HL-60 (cell line): ENCODE results near the gene P2RY4.

Experiments
- DNase-seq, 2 experiments: peaks; one replicate each; pipeline ENCODE4 v3.0.0-alpha.2; 2010 to 2020; ENCODE audit warnings: low read depth in 1 of 2, low spot score in 1 of 2
- H3K27ac ChIP-seq: fragments of 250-450 bp; sonication (Bioruptor Pico); replicated peaks from 2 replicates; pipeline ENCODE4 v1.5.1; 2020; ENCODE audit warnings: mild to moderate bottlenecking, moderate library complexity
- H3K27me3 ChIP-seq: fragments of 250-450 bp; sonication (Bioruptor Pico); 2 replicates; pipeline ENCODE4 v1.5.1; 2021; ENCODE audit warnings: mild to moderate bottlenecking, moderate library complexity; ENCODE audit not compliant: insufficient read depth, poor library complexity, severe bottlenecking
- H3K4me3 ChIP-seq: replicated peaks from 2 replicates; pipeline ENCODE4 v1.5.1; 2011; ENCODE audit warnings: mild to moderate bottlenecking, control low read depth, low read length; ENCODE audit not compliant: insufficient read depth
- GABPA ChIP-seq: IDR thresholded peaks from 2 replicates; pipeline ENCODE4 v1.6.1; 2012; ENCODE audit warnings: low read depth
- POLR2AphosphoS5 ChIP-seq: IDR thresholded peaks from 2 replicates; pipeline ENCODE4 v1.6.1; 2012; ENCODE audit warnings: low read depth
- REST ChIP-seq: IDR thresholded peaks from 2 replicates; pipeline ENCODE4 v1.6.1; 2012; ENCODE audit warnings: low read depth; ENCODE audit not compliant: insufficient replicate concordance
- SPI1 ChIP-seq: IDR thresholded peaks from 2 replicates; pipeline ENCODE4 v1.6.1; 2012; ENCODE audit warnings: low read depth, mild to moderate bottlenecking, borderline replicate concordance
- TF ChIP-seq, protein P1 (sequence below): IDR thresholded peaks from one replicate; pipeline ENCODE4 v1.5.1; 2011; ENCODE audit warnings: low read length, control low read depth, inconsistent platforms; ENCODE audit not compliant: insufficient read depth

The P2RY4 gene

GRCh38 chrX:70268034-70268433 lies 8.0 kb upstream of the P2RY4 start, which contains the start of gene ARR3:
ARR3 (plus strand) TSS chrX:70268334; CDS start chrX:70269386, 1,052 bp downstream.
- Histone ChIP-seq H3K27ac (no peak within 1 kb of the TSS), H3K4me3 (no peak within 1 kb of the TSS), H3K27me3 (no peaks in the 10 kb centered on the region)
- TF ChIP-seq, protein P1, sequence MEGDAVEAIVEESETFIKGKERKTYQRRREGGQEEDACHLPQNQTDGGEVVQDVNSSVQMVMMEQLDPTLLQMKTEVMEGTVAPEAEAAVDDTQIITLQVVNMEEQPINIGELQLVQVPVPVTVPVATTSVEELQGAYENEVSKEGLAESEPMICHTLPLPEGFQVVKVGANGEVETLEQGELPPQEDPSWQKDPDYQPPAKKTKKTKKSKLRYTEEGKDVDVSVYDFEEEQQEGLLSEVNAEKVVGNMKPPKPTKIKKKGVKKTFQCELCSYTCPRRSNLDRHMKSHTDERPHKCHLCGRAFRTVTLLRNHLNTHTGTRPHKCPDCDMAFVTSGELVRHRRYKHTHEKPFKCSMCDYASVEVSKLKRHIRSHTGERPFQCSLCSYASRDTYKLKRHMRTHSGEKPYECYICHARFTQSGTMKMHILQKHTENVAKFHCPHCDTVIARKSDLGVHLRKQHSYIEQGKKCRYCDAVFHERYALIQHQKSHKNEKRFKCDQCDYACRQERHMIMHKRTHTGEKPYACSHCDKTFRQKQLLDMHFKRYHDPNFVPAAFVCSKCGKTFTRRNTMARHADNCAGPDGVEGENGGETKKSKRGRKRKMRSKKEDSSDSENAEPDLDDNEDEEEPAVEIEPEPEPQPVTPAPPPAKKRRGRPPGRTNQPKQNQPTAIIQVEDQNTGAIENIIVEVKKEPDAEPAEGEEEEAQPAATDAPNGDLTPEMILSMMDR = no peak
- no peak for TF ChIP-seq GABPA
- TF ChIP-seq SPI1 = no peak
- TF ChIP-seq REST = no peak
- TF ChIP-seq POLR2AphosphoS5 = no peak
- no peak for DNase-seq

DNA sequence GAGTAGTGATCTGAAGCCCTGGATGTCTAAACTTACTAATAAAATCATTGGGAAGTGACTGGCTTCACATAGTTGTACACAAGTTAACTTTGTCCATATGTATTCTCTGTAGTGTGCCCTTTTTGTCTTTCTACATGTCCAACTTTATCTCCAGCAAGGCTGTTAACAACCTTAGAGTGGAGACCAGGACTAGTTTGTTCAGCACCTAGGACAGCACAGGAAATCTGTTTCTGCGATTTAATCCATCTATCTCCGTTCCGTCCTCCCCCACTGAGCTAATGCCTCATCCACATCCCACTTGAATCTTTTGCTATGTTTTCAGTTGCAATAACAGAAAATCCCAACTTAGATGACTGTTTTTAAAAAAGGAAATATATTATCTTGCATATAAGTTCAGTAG lies 4.8 kb upstream of the P2RY4 start:
- no peak overlapping the region for H3K4me3 ChIP-seq
- no peak overlapping the region for H3K27ac ChIP-seq
- no peaks in the 10 kb centered on the region for H3K27me3 ChIP-seq
- no peak for DNase-seq
- TF ChIP-seq REST (peak; percentile 89), SPI1 (no peak), GABPA (no peak), POLR2AphosphoS5 (no peak)
- TF ChIP-seq, protein P1 = no peak

DNA sequence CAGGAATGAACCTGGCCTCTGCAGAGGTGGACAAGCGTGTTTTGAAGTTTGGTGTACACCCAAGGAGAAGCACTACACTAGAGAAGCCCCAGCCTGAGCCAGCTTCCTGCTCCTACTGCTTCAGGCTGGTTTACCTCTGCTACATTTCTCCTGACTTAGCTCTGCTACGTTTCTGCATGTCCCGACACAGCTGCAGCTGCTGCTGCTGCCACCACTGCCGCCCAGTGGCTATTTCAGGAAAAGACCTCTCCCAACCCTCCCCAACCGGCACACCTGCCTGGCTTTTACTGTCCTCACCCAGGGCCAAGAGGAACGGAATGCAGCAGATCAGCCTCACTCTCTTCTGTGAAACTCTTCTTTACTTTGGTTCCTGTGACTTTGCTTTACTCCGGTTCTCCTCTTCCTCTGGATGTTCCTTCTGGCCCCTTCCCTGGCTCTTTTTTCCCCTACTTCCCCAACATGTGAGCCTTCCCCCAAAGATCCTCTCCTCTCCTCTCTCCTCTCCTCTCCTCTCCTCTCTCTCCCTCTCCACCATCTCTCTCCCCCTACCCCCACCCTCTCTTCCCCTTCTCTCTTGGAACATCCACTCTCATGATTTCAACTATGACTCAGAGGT lies 3.1 kb upstream of the P2RY4 start:
- no peak overlapping the region for H3K4me3 ChIP-seq
- peak in 1 of 2 experiments; percentile 30 for DNase-seq
- TF ChIP-seq POLR2AphosphoS5 = no peak
- TF ChIP-seq, protein P1 = peak; percentile 23

More for the DNA sequence above, 3.1 kb upstream of the P2RY4 start:
- Histone ChIP-seq H3K27ac (no peak overlapping the region), H3K27me3 (no peaks in the 10 kb centered on the region)
